Measurements from ENCODE around the gene MFSD6L.

MFSD6L gene

GRCh38 chr17:8794636-8795035, 4.5 kb downstream of the MFSD6L start:
- Histone ChIP-seq H3K36me3 (ENCODE audit: insufficient read depth, low read length) (no peaks in the 10 kb centered on the region; the same call in 1 of the 2 replicates), H2AFZ (ENCODE audit: low read depth, low read length) (no peak overlapping the region), H3K4me1 (ENCODE audit: insufficient read depth, low read length) (no peaks in the 10 kb centered on the region; the same call in 1 of the 2 replicates), H3K9ac (ENCODE audit: low read depth, low read length) (no peak overlapping the region), H3K9me3 (ENCODE audit: insufficient read depth, low read length, severe bottlenecking) (no peaks in the 10 kb centered on the region), H3K4me2 (ENCODE audit: insufficient read depth, low read length) (no peak overlapping the region), H3K79me2 (ENCODE audit: insufficient read depth, low read length) (no peaks in the 10 kb centered on the region), H3K27me3 (ENCODE audit: insufficient read depth, low read length, poor library complexity) (no peaks in the 10 kb centered on the region), H4K20me1 (ENCODE audit: insufficient read depth, low read length) (no peaks in the 10 kb centered on the region), H3K4me3 (ENCODE audit: low read depth in 1 of 2, low read length in 2 of 2) (no peak overlapping the region), H3K27ac (ENCODE audit: low read length) (no peak overlapping the region)
- ATAC-seq (ENCODE audit: insufficient read depth, low read depth), result no peak
- no peak for TF ChIP-seq CTCF (IDR thresholded peaks at IDR 0.05; ENCODE audit: borderline replicate concordance, extremely low read depth, low read length, poor library complexity, severe bottlenecking)
- no peak for TF ChIP-seq EZH2 (IDR thresholded peaks at IDR 0.05; ENCODE audit: borderline replicate concordance, low read depth, low read length, severe bottlenecking)
- no peak for DNase-seq

- ATAC-seq (ENCODE audit: insufficient read depth, low read depth) (no peak), DNase-seq (no peak)
- H2AFZ ChIP-seq (ENCODE audit: low read depth, low read length), result no peak overlapping the region
- no peak overlapping the region for H3K4me2 ChIP-seq (ENCODE audit: insufficient read depth, low read length)
- no peak overlapping the region for H3K4me3 ChIP-seq (ENCODE audit: low read depth in 1 of 2, low read length in 2 of 2)
- no peaks in the 10 kb centered on the region; the same call in 1 of the 2 replicates for H3K4me1 ChIP-seq (ENCODE audit: insufficient read depth, low read length)
- H3K9ac ChIP-seq (ENCODE audit: low read depth, low read length), result no peak overlapping the region
- TF ChIP-seq CTCF (IDR thresholded peaks at IDR 0.05; ENCODE audit: borderline replicate concordance, extremely low read depth, low read length, poor library complexity, severe bottlenecking), result no peak
- no peak for TF ChIP-seq EZH2 (IDR thresholded peaks at IDR 0.05; ENCODE audit: borderline replicate concordance, low read depth, low read length, severe bottlenecking)
- H3K27me3 ChIP-seq (ENCODE audit: insufficient read depth, low read length, poor library complexity), result no peaks in the 10 kb centered on the region
- H3K36me3 ChIP-seq (ENCODE audit: insufficient read depth, low read length), result no peaks in the 10 kb centered on the region; the same call in 1 of the 2 replicates
- H3K9me3 ChIP-seq (ENCODE audit: insufficient read depth, low read length, severe bottlenecking), result no peaks in the 10 kb centered on the region
- no peaks in the 10 kb centered on the region for H3K79me2 ChIP-seq (ENCODE audit: insufficient read depth, low read length)
- no peak overlapping the region for H3K27ac ChIP-seq (ENCODE audit: low read length)
- no peaks in the 10 kb centered on the region for H4K20me1 ChIP-seq (ENCODE audit: insufficient read depth, low read length)
Observed at GRCh38 chr17:8793649-8794048, 5.5 kb downstream of the MFSD6L start.

- Histone ChIP-seq H2AFZ (ENCODE audit: low read depth, low read length) (no peak overlapping the region), H3K36me3 (ENCODE audit: insufficient read depth, low read length) (no peaks in the 10 kb centered on the region; the same call in 1 of the 2 replicates), H3K79me2 (ENCODE audit: insufficient read depth, low read length) (no peaks in the 10 kb centered on the region), H4K20me1 (ENCODE audit: insufficient read depth, low read length) (no peaks in the 10 kb centered on the region), H3K4me2 (ENCODE audit: insufficient read depth, low read length) (no peak overlapping the region), H3K9me3 (ENCODE audit: insufficient read depth, low read length, severe bottlenecking) (no peaks in the 10 kb centered on the region), H3K27me3 (ENCODE audit: insufficient read depth, low read length, poor library complexity) (no peaks in the 10 kb centered on the region), H3K9ac (ENCODE audit: low read depth, low read length) (no peak overlapping the region), H3K27ac (ENCODE audit: low read length) (no peak overlapping the region), H3K4me1 (ENCODE audit: insufficient read depth, low read length) (no peaks in the 10 kb centered on the region; the same call in 1 of the 2 replicates), H3K4me3 (ENCODE audit: low read depth in 1 of 2, low read length in 2 of 2) (no peak overlapping the region)
- DNase-seq (no peak), ATAC-seq (ENCODE audit: insufficient read depth, low read depth) (no peak)
- no peak for TF ChIP-seq EZH2 (IDR thresholded peaks at IDR 0.05; ENCODE audit: borderline replicate concordance, low read depth, low read length, severe bottlenecking)
- TF ChIP-seq CTCF (IDR thresholded peaks at IDR 0.05; ENCODE audit: borderline replicate concordance, extremely low read depth, low read length, poor library complexity, severe bottlenecking), result no peak
Observed at GRCh38 chr17:8792646-8793045, 6.5 kb downstream of the MFSD6L start.

GRCh38 chr17:8791910-8792270, 7.3 kb downstream of the MFSD6L start:
- no peak for DNase-seq
- TF ChIP-seq CTCF (IDR thresholded peaks at IDR 0.05; ENCODE audit: borderline replicate concordance, extremely low read depth, low read length, poor library complexity, severe bottlenecking), result no peak
- TF ChIP-seq EZH2 (IDR thresholded peaks at IDR 0.05; ENCODE audit: borderline replicate concordance, low read depth, low read length, severe bottlenecking), result no peak
- Histone ChIP-seq H3K9ac (ENCODE audit: low read depth, low read length) (no peak overlapping the region), H3K79me2 (ENCODE audit: insufficient read depth, low read length) (no peaks in the 10 kb centered on the region), H3K27me3 (ENCODE audit: insufficient read depth, low read length, poor library complexity) (no peaks in the 10 kb centered on the region), H2AFZ (ENCODE audit: low read depth, low read length) (no peak overlapping the region), H3K36me3 (ENCODE audit: insufficient read depth, low read length) (no peaks in the 10 kb centered on the region), H3K4me3 (ENCODE audit: low read depth in 1 of 2, low read length in 2 of 2) (no peak overlapping the region), H3K4me2 (ENCODE audit: insufficient read depth, low read length) (no peak overlapping the region), H4K20me1 (ENCODE audit: insufficient read depth, low read length) (no peaks in the 10 kb centered on the region), H3K9me3 (ENCODE audit: insufficient read depth, low read length, severe bottlenecking) (no peaks in the 10 kb centered on the region), H3K4me1 (ENCODE audit: insufficient read depth, low read length) (no peaks in the 10 kb centered on the region; the same call in 1 of the 2 replicates), H3K27ac (ENCODE audit: low read length) (no peak overlapping the region)
- no peak for ATAC-seq (ENCODE audit: insufficient read depth, low read depth)
